Vagina (tissue), 2 donors: ENCODE results near the gene SMURF1. TPM values are rescaled to one million over a fixed set of nuclear protein-coding genes. Genes with fewer than 3 reads are reported as not detected.
A peak's percentile ranks its signal among the peaks of the same experiment; 100 is the strongest.

Experiments used
- DNase-seq, 2 donors: peaks; one replicate each; pipeline ENCODE4 v3.0.0-alpha.2; 2017; ENCODE audit errors: extremely low spot score in 2 of 2
- H3K27ac ChIP-seq: fragments of 200-600 bp; sonication (generic); one replicate; pipeline ENCODE4 v1.5.1; 2019
- H3K27me3 ChIP-seq: fragments of 200-600 bp; sonication (generic); one replicate; pipeline ENCODE4 v1.5.1; 2019
- H3K36me3 ChIP-seq, 2 donors: fragments of 200-600 bp; sonication (generic); one replicate each; pipeline ENCODE4 v1.5.1; 2017 to 2019
- H3K4me1 ChIP-seq: fragments of 200-600 bp; sonication (generic); one replicate; pipeline ENCODE4 v1.5.1; 2019
- H3K4me3 ChIP-seq, 2 donors: fragments of 200-600 bp; sonication (generic); 1 replicate in 1 of 2; 2 replicates in 1 of 2; pipeline ENCODE4 v1.5.1; 2016 to 2019
- H3K9me3 ChIP-seq: fragments of 200-600 bp; sonication (generic); one replicate; pipeline ENCODE4 v1.5.1; 2019
- POLR2A ChIP-seq, 2 donors: fragments of 450-650 bp; IDR thresholded peaks; one replicate each; pipeline ENCODE4 v1.6.1; 2017; ENCODE audit warnings: antibody characterized with exemption in 2 of 2, mild to moderate bottlenecking in 2 of 2, moderate library complexity in 2 of 2
- POLR2AphosphoS5 ChIP-seq, 2 donors: sonication (generic); formaldehyde crosslinking; IDR thresholded peaks; one replicate each; pipeline ENCODE4 v1.9.0; 2017; ENCODE audit warnings: antibody characterized with exemption in 2 of 2, mild to moderate bottlenecking in 2 of 2, low read depth in 1 of 2; ENCODE audit not compliant: insufficient read depth in 1 of 2
- intact Hi-C: fragments of 100-400 bp; cut with DNase I; formaldehyde crosslinking; loops from one replicate; pipeline ENCODE4 v1.15.1; 2023
- total RNA-seq: library from RNA; depleted of rRNA; stranded (reverse); fragments of >200 nt; gene quantifications from one replicate; pipeline ENCODE4 v1.2.3, GENCODE V29; 2016
- TF ChIP-seq, protein P1 (sequence below), 3 experiments: fragments of 450-650 bp in 2 of 3; fragments of 200-600 bp in 1 of 3; sonication (generic) in 1 of 3; IDR thresholded peaks; one replicate each; pipeline ENCODE4 v1.5.1; 2017 to 2019; ENCODE audit warnings: antibody characterized with exemption in 3 of 3, mild to moderate bottlenecking in 2 of 3, moderate library complexity in 2 of 3

The SMURF1 gene
- total RNA-seq, 1 donor from 2014 or later: 30.0 TPM

DNA sequence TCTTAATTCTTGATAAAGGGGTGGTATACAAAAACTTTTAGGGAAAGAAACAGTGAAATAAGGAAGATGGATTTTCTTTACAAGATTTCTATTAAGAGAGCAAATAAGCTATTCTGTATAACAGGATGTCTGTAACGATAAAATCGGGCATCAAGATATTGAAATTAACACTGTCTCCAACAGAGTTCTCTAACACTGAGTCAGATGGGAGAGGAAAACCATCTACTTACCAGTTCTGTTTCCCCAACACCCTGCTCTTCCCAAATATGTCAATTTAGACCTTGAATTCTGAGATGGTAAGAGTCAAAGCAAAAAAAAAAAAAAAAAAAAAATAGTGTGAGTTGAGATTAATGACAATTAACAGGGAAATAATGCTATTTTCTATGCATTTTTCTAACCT, 23.0 kb downstream of the SMURF1 start:
- TF ChIP-seq POLR2A (IDR thresholded peaks at IDR 0.05): no peak
- TF ChIP-seq POLR2AphosphoS5 (IDR thresholded peaks at IDR 0.05; ENCODE audit: insufficient read depth in 1 of 2, low read depth in 1 of 2): no peak
- TF ChIP-seq, protein P1, sequence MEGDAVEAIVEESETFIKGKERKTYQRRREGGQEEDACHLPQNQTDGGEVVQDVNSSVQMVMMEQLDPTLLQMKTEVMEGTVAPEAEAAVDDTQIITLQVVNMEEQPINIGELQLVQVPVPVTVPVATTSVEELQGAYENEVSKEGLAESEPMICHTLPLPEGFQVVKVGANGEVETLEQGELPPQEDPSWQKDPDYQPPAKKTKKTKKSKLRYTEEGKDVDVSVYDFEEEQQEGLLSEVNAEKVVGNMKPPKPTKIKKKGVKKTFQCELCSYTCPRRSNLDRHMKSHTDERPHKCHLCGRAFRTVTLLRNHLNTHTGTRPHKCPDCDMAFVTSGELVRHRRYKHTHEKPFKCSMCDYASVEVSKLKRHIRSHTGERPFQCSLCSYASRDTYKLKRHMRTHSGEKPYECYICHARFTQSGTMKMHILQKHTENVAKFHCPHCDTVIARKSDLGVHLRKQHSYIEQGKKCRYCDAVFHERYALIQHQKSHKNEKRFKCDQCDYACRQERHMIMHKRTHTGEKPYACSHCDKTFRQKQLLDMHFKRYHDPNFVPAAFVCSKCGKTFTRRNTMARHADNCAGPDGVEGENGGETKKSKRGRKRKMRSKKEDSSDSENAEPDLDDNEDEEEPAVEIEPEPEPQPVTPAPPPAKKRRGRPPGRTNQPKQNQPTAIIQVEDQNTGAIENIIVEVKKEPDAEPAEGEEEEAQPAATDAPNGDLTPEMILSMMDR (IDR thresholded peaks at IDR 0.05): no peak
- no peaks in the 10 kb centered on the region for H3K9me3 ChIP-seq
- H3K4me1 ChIP-seq: peaks cover 61% of the 10 kb centered on the region
- intact Hi-C loops: no loop called here
- DNase-seq: no peak
- H3K27ac ChIP-seq: peak overlapping the region; percentile 43
- no peaks in the 10 kb centered on the region for H3K36me3 ChIP-seq
- no peaks in the 10 kb centered on the region for H3K27me3 ChIP-seq
- no peak overlapping the region for H3K4me3 ChIP-seq

DNA sequence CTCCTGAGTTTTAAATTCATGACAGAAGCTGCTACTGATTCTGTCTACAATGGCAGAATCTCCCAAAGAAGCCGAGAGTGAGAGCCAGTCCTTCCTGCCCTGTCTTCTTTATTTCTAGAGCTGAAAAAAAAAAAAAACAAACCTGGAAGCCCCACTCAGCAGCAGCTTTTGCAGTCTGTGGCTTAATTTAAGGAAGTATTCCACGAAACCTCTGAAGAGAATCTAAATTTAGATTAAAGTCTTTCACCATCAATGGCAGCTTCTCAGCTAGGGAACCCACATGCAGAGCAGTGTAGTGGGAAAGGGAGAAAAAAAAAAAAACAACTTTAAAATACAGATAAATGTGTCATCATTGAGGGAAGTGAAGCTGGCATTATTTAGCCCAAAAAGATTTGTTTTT, 23.4 kb downstream of the SMURF1 start:
- H3K36me3 ChIP-seq: no peaks in the 10 kb centered on the region
- no peaks in the 10 kb centered on the region for H3K27me3 ChIP-seq
- no peak for DNase-seq
- no peaks in the 10 kb centered on the region for H3K9me3 ChIP-seq
- H3K27ac ChIP-seq: peak overlapping the region; percentile 43
- TF ChIP-seq, protein P1 (IDR thresholded peaks at IDR 0.05): no peak
- no peak for TF ChIP-seq POLR2AphosphoS5 (IDR thresholded peaks at IDR 0.05; ENCODE audit: insufficient read depth in 1 of 2, low read depth in 1 of 2)
- TF ChIP-seq POLR2A (IDR thresholded peaks at IDR 0.05): no peak
- intact Hi-C loops: no loop called here
- no peak overlapping the region for H3K4me3 ChIP-seq
- H3K4me1 ChIP-seq: peaks cover 57% of the 10 kb centered on the region

DNA sequence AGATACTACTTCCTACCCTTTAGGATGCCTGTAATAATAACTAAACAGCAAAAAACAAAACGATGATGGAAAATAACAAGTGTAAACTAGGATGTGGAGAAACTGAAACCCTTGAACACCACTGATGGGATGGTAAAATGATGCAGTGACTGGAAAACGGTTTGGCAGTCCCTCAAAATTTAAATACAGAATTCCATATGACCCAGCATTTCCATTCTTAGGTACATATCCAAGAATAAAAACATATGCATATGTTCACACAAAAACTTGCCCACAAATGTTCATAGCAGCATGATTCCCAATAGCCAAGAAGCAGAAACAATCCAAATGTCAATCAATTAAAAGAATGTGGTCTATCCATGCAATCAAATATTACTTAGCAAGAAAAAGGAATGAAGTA, 25.8 kb downstream of the SMURF1 start:
- Histone ChIP-seq H3K9me3 (no peaks in the 10 kb centered on the region), H3K4me1 (peaks cover 33% of the 10 kb centered on the region), H3K27ac (no peak overlapping the region), H3K36me3 (no peaks in the 10 kb centered on the region), H3K4me3 (no peak overlapping the region), H3K27me3 (no peaks in the 10 kb centered on the region)
- TF ChIP-seq, protein P1 (IDR thresholded peaks at IDR 0.05): no peak
- no peak for TF ChIP-seq POLR2A (IDR thresholded peaks at IDR 0.05)
- no peak for TF ChIP-seq POLR2AphosphoS5 (IDR thresholded peaks at IDR 0.05; ENCODE audit: insufficient read depth in 1 of 2, low read depth in 1 of 2)
- intact Hi-C loops: no loop called here
- no peak for DNase-seq

DNA sequence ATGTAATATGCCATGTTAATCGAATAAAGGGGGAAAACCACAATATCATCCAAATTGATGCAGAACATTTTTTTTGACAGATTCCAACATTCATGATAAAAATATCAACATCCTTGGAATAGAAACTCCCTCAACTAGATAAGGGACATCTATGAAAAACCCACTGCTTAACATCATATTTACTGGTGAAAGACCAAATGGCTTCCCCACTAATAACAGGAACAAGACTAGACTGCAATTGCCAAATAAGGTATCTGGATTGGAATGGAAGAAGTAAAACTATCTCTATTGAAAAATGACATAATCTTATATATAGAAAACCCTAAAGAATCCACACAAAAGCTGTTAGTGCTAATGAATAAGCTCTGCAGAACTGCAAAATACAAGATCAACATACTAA, 27.8 kb downstream of the SMURF1 start:
- Histone ChIP-seq H3K4me1 (peaks cover 47% of the 10 kb centered on the region), H3K36me3 (no peaks in the 10 kb centered on the region), H3K4me3 (no peak overlapping the region), H3K9me3 (no peaks in the 10 kb centered on the region), H3K27ac (no peak overlapping the region), H3K27me3 (no peaks in the 10 kb centered on the region)
- no peak for TF ChIP-seq POLR2A (IDR thresholded peaks at IDR 0.05)
- TF ChIP-seq POLR2AphosphoS5 (IDR thresholded peaks at IDR 0.05; ENCODE audit: insufficient read depth in 1 of 2, low read depth in 1 of 2): no peak
- TF ChIP-seq, protein P1 (IDR thresholded peaks at IDR 0.05): no peak
- no peak for DNase-seq
- intact Hi-C loops: no loop called here

DNA sequence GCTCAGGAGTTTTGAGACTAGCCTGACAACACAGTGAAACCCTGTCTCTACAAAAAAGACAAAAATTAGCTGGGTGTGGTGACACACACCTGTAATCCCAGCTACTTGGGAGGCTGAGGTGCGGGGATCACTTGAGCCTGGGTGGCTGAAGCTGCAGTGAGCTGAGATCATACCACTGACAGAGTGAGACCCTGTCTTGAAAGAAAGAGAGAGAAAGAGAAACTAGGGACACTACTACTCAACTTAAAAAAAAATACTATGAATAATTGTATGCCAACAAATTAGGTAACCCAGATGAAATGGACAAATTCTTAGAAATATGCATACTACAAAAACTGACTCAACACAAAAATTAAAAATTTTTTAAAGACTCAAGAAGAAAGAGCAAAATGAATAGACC, 28.5 kb downstream of the SMURF1 start:
- no peaks in the 10 kb centered on the region for H3K9me3 ChIP-seq
- TF ChIP-seq POLR2A (IDR thresholded peaks at IDR 0.05) (no peak), POLR2AphosphoS5 (IDR thresholded peaks at IDR 0.05; ENCODE audit: insufficient read depth in 1 of 2, low read depth in 1 of 2) (no peak)
- TF ChIP-seq, protein P1 (IDR thresholded peaks at IDR 0.05): no peak
- no peak for DNase-seq
- no peak overlapping the region for H3K27ac ChIP-seq
- peaks cover 50% of the 10 kb centered on the region for H3K4me1 ChIP-seq
- no peaks in the 10 kb centered on the region for H3K36me3 ChIP-seq
- H3K4me3 ChIP-seq: no peak overlapping the region
- intact Hi-C loops: no loop called here
- no peaks in the 10 kb centered on the region for H3K27me3 ChIP-seq
